GM12873 (cell line): ENCODE data around the gene ITPKB.

Experiments
- CTCF ChIP-seq: IDR thresholded peaks from 2 replicates; pipeline ENCODE4 v1.5.1; 2012; ENCODE audit warnings: low read depth, mild to moderate bottlenecking, moderate library complexity, low read length, control low read depth; ENCODE audit not compliant: insufficient read depth; ENCODE audit errors: missing control alignments

ITPKB gene

GRCh38 chr1:226738995-226739695 is at the start of gene ITPKB:
Gene ITPKB (minus strand): TSS chr1:226739282. CDS start chr1:226737458, 1,824 bp downstream.
- no peak for TF ChIP-seq CTCF

GRCh38 chr1:226787638-226788037 is 48.6 kb upstream of the ITPKB start:
- no peak for TF ChIP-seq CTCF

- TF ChIP-seq CTCF, result no peak
These were observed 48.0 kb upstream of the ITPKB start for GRCh38 chr1:226787071-226787470.

GRCh38 chr1:226786550-226786949 is 47.5 kb upstream of the ITPKB start:
- TF ChIP-seq CTCF, result no peak

- no peak for TF ChIP-seq CTCF
These were observed 46.7 kb upstream of the ITPKB start for GRCh38 chr1:226785805-226786204.

GRCh38 chr1:226784081-226785049 is 45.3 kb upstream of the ITPKB start:
- TF ChIP-seq CTCF, result no peak
